Stimulated activated CD8-positive, alpha-beta memory T cell treated with anti-CD3 and anti-CD28 coated beads, Interleukin-15, amount 100 ng/mL, for 1 hour (primary cell): ENCODE results near the gene SPSB2.
"Not testable (repeated sequence)": the region's sequence is repeated elsewhere in the genome, so short reads cannot be mapped to it uniquely, and the experiment has no call there.

Experiments used
- DNase-seq: peaks from one replicate; pipeline ENCODE4 v3.0.0-alpha.2; 2020; ENCODE audit warnings: low read depth

The SPSB2 gene

GRCh38 chr12:6899837-6900519, 26.9 kb upstream of the SPSB2 start:
- no peak for DNase-seq

- no peak for DNase-seq
Measured at GRCh38 chr12:6899427-6899826, 26.3 kb upstream of the SPSB2 start.

GRCh38 chr12:6896846-6897435, 23.8 kb upstream of the SPSB2 start:
- no peak for DNase-seq

GRCh38 chr12:6894321-6894720, 21.2 kb upstream of the SPSB2 start:
- no peak for DNase-seq

GRCh38 chr12:6892683-6893082, 19.6 kb upstream of the SPSB2 start:
- not testable (repeated sequence) for DNase-seq

- no peak for DNase-seq
Measured at GRCh38 chr12:6891646-6892001, 18.5 kb upstream of the SPSB2 start.

GRCh38 chr12:6890789-6891645, 17.9 kb upstream of the SPSB2 start:
- peak; percentile 97 for DNase-seq

- DNase-seq, result not testable (repeated sequence)
Measured at GRCh38 chr12:6889775-6890573, 16.9 kb upstream of the SPSB2 start.

GRCh38 chr12:6888794-6889193, 15.7 kb upstream of the SPSB2 start:
- not testable (repeated sequence) for DNase-seq

- no peak for DNase-seq
Measured at GRCh38 chr12:6888360-6888759, 15.3 kb upstream of the SPSB2 start.

- DNase-seq, result no peak
Measured at GRCh38 chr12:6887460-6887859, 14.4 kb upstream of the SPSB2 start.

GRCh38 chr12:6886206-6886999, 13.3 kb upstream of the SPSB2 start:
- DNase-seq, result not testable (repeated sequence)

- no peak for DNase-seq
Measured at GRCh38 chr12:6884539-6884938, 11.4 kb upstream of the SPSB2 start.

- DNase-seq, result no peak
Measured at GRCh38 chr12:6883683-6884082, 10.6 kb upstream of the SPSB2 start.

GRCh38 chr12:6883252-6883651, 10.1 kb upstream of the SPSB2 start:
- DNase-seq, result no peak

- DNase-seq, result not testable (repeated sequence)
Measured at GRCh38 chr12:6879824-6880223, 6.7 kb upstream of the SPSB2 start.

GRCh38 chr12:6874015-6874368, 889 bp upstream of the SPSB2 start:
- not testable (repeated sequence) for DNase-seq

- DNase-seq, result peak; percentile 76
Measured at GRCh38 chr12:6872073-6873048, 742 bp downstream of the SPSB2 start.

GRCh38 chr12:6871052-6871957, 1.8 kb downstream of the SPSB2 start:
- no peak for DNase-seq
